NCI-H748 treated with DMSO at 0.1 percent for 48 hours (cell line): Measurements from ENCODE around the gene RFNG.
"Not testable (repeated sequence)": the region's sequence is repeated elsewhere in the genome, so short reads cannot be mapped to it uniquely, and the experiment has no call there.

ENCODE experiments used
- DNase-seq: peaks from one replicate; lab custom pipeline; 2025; lab: John Stamatoyannopoulos, UW

Gene RFNG

DNA sequence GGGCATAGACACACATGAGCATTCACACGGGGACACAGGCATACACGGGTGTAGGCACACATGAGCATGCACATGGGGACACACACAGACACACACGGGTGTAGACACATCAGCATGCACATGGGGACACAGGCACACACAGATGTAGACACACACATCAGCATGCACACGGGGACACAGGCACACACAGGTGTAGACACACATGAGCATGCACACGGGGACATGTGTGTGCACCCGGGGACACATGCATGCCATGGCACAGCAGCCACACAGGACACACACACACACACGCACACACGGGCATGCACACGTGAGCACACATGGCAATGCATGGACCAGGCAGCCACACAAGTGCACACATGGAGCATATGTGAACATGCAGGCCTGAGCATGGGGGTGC is 9.0 kb downstream of the RFNG start:
- DNase-seq = no peak

DNA sequence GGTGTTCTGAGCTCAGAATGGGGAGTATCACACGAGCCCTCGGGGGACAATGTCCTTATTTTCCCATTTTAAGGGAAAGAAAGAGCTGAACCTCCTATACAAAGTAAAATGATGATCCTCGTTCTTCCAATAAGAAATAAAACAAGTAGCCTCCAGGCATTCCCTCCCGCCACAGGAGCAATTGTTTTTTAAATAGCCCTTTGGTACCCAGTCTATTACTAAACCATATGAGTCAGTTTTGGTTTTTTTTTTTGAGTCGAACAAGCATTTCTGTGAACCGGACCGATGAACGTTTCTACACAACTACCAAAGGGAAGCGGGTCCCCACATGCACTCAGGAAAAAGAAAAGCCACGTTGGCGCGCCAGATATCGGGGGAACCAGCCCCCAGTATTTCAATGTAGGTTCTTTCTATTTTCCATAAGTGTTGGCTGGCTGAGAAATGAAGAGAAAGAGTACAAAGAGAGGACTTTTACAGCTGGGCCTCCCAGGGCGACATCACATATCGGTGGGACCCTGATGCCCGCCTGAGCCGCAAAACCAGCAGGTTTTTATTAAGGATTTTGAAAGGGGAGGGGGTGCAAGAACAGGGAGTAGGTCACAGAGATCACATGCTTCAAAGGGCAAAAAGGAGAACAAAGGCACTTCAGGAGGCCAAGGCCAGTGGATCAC is 10.3 kb downstream of the RFNG start:
- no peak for DNase-seq

DNA sequence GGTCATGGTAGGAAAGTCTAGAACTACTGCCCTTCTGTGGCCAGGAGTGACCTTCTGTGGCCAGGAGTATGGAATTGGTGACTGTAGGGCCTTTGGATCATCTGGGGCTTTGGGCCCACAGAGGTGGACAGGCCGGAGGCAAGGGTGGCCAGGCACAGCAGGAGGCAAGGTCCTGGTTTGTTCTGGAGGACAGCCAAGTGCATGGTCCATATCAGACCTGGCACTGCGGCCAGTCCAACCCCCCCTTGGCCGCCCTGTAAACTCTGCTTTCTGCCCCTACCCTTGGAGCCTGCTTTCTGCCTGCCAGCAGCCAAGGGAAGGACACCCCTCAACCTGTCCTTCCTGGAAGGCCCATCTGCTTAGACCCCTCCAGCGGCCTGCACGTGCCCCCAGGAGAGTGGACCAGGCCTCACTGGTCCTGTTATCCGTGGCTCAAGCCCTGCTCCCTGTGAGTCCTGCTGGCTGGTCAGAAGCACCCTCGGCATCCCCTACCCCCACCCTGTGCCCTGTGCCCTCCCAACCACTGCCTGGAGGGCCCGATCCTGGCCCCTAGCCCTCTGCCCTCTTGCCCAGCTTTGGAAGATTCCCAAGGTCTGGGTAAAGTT is 11.8 kb downstream of the RFNG start:
- DNase-seq = no peak

DNA sequence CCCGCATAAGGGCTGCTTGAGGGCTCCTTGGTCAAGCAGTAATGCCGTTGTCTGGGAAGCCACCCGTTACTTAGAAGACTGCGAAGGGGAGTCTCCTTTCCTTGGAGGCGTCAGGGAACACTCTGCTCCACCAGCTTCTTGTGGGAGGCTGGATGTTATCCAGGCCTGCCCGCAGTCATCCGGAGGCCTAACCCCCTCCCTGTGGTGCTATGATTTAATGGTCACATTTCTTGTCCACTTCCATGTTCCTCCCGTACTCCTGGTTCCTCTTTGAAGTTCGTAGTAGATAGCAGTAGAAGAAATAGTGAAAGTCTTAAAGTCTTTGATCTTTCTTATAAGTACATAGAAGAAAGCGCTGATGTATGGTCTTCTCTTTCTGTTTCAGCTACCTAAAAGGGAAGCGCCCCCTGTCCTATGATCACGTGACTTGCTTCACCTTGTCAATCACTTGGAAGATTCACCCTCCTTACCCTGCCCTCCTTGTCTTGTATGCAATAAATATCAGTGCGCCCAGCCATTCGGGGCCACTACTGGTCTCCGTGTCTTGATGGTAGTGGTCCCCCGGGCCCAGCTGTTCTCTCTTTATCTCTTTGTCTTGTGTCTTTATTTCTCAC is 12.7 kb downstream of the RFNG start:
- DNase-seq = not testable (repeated sequence)

DNA sequence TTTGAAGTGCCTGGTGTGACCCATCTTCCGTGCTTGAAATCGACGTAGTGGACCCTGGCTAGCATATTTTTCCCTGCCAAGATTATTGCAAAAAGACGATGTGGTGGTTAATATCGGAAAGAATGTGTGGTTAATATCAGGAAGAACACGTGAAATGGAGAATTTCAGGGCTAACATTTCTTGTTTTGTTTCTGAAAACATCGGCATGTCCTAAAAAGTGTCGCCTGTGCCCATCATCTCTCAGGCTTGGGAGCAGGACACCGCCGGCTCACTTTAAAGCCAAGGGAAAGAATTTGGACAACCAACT is 13.8 kb downstream of the RFNG start:
- no peak for DNase-seq

DNA sequence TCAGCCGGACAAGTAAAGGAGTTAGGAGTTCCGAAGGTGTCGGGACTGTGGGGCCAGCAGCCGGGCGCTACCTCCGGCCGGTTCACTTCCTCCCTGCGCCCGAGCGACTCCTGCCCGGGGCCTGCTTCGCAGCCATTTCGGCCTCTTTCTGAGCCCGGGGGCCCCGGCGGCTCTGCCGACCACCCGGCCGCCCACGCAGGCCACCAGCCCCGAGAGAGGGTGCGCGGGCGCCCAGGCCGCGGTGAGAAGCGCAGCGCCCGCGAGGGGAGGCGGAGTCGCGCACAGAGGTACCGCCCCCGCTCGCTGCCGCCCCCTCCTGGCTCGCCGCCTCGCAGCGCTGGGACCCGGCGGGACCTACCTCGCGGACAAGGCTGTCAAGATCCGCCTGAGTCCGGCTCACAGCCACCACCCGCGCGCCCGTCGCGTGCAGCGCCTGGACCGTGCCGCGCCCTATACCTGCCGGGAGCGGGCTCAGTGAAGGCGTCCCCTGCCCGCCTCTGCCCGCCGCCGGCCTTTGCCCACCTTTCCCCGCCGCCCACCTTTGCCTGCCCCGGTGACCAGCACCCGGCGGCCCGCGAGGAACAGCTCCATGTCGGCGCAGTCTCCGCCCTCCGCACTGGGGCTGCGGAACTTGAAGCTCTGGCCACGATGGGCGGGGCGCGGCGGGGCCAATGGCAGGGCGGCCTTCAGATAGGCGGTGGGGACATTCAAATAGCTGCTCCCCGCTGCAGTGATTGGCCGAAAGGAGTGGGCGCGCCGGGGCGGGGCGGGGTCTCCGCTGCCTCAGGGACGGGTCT is 14.3 kb downstream of the RFNG start, which contains the start of gene DCXR:
DCXR (minus strand) TSS at position 606 of the 797 bp plus-strand sequence; CDS start at position 591, 15 bp downstream.
- peak; percentile 92 for DNase-seq

DNA sequence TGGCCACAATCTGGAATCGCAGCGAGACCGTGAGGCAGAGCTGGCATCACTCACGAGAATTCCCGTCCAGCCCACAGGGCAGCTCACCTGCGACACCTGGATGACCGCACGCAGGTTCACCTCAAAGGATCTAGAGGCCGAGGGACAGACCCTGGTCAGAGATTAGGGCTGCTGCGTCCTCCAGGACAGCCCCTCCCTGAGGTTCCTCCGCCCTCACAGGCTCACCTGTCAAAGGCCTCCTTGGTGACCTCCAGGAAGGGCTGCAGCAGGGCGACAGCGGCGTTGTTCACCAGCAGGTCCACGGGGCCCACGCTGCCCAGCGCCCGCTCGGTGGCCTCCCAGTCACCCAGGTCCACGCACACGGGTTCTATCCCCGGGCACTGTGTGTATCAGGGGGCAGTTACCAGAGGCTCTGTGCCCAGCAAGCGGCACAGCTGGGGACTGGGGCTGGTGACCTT is 14.9 kb downstream of the RFNG start:
- DNase-seq = no peak

DNA sequence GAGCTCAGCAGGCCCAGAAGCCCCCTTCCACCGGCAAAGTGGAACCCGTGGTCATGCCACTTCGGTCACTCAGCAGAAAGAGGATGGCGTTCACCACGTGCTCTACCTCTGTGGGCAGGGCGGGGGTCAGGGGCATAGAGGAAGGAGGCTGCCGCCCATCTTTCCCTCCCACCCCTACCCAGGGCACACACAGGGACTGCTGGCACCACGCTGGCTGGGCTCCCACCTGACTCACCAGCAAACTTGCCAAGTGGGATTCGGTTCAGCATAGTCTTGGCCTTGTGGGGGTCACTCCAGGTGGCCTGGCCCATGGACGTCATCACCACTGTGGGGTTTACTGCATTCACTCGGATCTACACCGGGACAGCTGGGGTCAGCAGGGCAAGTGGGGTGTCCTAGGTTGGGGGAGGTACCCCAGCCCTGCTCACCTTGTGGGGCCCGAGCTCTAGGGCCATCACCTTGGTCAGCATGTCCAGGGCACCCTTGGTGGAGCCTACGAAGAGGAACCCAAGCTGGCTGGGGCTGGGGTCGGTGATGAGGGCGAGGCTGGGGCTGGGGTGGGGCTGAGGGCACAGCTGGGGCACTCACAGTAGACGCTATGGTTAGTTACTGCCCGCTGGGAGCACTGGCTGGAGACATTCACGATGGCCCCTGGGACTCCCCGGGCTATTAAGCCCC is 15.5 kb downstream of the RFNG start:
- DNase-seq = no peak

DNA sequence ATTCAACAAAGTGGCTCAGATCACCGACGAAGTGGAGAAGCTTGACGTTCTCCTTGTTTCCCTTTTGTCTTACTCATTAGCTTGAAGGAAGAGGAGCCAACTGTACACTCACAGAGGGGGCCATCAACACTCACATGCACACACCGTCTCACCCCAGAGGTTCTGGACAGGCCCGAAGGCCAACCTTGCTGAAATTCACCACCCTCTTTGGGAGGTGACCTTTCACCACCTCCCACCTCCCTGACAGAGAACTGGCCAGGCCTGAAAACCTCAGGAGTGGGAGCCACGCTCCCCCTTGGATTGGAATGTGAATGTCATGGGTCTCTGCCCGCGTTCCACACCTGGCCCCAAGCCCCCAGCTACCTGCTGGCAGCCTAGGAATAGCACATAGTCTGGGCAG is 16.1 kb downstream of the RFNG start:
- no peak for DNase-seq

DNA sequence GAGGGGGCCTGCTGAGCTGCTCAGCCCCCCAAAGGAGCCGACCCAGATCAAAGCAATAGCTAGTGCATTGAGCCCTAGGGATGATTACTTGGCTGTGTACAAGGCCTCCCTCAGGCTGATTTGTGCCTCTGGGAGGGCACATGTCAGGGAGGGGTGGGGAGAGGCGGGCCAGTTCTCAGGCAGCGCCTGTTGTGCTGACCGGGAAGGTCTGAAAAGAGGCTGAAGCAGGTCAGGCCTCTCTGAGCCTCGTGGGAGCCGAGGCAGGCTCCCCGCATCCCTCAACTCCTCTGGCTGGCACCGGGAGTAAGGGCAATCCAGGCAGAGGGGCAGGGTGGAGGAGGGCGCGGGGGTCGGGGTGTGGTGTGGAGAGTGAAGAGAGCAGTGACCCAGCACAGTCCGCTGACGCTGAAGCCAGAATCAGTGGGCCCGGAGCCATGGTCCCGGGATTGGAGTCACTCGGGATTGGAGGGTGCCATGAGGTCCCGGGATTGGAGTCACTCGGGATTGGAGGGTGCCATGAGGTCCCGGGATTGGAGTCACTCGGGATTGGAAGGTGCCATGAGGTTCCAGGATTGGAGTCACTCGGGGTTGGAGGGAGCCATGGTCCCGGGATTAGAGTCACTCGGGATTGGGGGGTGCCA is 17.1 kb downstream of the RFNG start:
- DNase-seq = no peak

DNA sequence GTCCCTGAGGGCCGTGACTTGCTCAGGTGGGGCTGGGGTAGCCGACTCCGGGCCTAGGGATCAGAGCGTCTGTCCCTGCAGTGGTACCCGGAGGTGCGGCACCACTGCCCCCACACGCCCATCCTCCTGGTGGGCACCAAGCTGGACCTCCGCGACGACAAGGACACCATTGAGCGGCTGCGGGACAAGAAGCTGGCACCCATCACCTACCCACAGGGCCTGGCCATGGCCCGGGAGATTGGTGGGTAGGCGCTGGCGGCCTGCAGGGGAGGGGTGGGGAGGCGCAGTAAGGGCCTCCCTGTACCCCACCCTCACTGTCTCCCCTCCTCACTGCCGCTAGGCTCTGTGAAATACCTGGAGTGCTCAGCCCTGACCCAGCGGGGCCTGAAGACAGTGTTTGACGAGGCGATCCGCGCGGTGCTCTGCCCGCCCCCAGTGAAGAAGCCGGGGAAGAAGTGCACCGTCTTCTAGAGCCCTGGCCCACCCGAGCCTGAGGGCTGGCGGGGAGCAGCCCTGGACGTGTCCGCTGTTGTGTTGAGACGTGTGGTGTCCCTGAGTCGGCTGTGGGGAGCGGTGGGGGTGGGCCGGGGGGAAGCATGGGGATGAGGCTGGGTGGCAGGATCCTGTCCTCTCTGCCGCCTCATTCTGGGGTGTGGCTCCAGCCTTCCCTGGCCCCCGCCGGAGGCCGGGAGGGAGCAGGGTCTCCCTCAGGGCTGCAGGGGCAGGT is 18.1 kb downstream of the RFNG start:
- DNase-seq = no peak

DNA sequence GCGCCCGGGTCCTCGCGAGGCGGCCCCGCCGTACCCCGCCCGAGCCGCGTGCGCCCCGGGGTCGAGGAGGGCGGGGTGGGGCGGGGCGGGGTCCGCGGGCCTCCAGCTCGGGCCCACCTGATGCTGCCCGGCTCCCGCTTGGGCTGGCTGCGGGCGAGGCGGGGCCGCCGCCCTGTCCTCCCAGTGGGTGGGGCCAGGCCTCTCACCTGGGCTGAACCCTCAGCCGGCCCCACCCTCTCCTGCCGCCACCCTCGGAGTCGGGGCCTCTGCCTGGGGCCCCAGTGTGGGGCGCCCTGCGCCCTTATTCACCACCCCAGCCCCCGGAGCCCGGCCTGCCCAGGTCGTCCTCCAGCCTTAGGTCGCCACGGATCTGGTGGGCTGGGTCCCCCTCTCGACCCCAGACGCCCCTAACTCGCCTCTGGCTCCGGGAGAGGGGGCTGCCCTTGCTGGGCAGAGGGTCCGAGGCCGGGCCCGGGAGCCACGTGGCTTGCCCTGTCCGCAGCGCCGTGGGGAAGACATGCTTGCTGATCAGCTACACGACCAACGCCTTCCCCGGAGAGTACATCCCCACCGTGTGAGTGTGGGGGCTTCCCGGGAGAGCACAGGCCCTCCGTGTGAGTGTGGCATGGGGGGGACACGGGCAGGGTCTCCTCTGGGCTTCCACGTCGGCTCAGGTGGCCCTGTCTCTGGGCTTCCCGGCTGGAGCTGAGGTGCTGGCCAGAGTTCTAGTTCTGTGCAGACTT is 19.6 kb downstream of the RFNG start:
- DNase-seq = peak; percentile 7

DNA sequence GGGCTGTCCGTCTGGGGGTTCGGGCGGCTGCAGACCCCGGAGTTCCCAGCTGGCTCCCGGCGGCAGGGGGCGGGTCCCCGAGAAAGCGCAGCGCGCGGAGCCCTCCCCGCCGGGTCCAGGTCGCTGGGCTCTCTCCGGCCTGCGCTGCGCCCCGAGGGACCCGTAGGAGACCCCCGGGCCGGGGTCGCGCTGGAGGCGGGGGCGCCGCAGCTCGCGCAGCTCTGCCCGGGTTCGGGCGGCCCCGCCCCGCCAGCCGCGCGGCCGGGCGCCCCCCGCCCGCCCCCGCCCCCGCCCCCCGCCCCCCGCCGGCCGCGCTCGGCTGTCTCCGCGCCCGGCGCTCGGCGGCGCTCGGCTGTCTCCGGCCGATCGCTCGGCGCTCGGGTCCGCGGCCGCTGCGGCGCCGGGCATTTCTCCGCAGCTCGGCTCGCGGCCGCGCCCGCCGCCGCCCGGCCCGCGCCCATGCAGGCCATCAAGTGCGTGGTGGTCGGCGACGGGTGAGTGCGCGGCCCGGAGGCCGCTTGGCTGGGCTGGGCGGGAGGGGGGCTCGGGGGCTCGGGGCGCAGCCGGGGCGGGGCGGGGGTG is 20.2 kb downstream of the RFNG start, which contains the start of gene RAC3:
RAC3 (plus strand) TSS at position 376 of the 582 bp plus-strand sequence; CDS start at position 460, 84 bp downstream.
- DNase-seq = peak; percentile 5

DNA sequence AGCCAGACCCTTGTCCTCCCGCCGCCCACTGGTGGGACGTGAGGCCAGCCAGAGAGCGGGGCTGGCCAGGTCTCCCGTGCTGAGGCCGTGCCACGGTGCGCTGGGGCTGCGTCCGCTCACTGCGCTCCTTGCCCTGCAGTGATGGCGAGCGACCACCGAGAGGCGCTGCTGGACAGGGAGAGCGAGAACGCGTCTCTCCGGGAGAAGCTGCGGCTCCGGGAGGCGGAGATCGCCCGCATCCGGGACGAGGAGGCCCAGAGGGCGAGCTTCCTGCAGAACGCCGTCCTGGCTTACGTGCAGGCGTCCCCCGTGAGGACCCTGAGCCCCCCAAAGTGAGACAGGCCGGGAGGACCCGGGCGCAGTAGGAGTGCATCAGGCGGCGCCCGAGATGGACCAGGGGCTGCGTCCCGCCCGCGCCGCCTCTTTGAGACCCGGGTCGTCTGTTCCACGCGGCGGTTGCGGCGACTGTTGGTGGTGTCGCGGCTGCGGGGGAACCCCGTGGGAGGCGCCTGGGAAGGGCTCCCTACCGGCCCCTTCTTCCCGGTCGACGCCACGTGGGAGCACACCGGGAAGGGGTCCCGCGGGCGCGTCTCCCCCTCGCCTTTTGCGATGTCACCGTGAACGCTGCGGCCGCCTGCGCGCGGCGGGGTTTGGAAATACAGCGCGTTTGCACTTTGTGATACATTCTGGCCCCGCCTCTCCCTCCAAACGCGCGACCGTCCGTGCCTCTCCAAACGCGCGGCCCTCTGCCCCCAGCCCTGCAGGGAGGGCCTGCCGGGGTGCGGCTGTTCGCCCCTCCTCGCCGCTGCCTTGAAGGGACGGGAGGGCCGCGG is 20.9 kb downstream of the RFNG start:
- peak; percentile 35 for DNase-seq

DNA sequence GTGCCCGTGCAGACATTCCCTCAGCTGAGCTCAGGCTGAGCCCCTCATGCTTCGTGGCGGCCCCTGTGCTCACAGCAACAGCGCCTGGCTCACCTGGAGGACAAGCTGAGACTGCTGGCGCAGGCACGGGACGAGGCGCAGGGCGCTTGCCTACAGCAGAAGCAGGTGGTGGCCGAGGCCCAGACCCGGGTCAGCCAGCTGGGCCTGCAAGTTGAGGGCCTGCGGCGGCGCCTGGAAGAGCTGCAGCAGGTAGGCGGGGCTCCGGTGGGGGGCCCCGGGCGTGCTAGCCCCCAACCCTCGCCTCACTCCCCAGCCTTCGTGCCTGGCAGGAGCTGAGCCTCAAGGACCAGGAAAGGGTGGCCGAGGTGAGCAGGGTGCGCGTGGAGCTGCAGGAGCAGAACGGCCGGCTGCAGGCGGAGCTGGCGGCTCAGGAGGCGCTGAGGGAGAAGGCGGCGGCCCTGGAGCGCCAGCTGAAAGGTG is 21.6 kb downstream of the RFNG start:
- no peak for DNase-seq

DNA sequence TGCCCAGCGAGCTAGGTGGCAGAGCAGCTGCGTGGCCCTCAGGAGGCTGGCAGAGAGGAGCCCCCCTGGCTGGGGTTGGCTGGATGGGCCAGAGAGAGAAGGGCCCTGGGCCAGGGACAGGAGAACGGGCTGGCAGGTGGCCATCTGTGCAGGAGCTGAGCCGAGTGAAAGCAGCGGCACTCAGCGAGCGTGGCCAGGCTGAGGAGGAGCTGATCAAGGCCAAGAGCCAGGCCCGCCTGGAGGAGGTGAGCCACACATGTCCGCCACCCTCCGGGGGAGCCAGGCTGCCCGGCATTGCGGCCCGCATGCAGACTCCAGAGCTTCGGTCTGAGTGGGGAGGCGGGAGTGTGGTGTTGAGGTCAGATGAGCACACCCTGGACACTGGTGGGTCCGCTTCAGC is 22.2 kb downstream of the RFNG start:
- DNase-seq = no peak

DNA sequence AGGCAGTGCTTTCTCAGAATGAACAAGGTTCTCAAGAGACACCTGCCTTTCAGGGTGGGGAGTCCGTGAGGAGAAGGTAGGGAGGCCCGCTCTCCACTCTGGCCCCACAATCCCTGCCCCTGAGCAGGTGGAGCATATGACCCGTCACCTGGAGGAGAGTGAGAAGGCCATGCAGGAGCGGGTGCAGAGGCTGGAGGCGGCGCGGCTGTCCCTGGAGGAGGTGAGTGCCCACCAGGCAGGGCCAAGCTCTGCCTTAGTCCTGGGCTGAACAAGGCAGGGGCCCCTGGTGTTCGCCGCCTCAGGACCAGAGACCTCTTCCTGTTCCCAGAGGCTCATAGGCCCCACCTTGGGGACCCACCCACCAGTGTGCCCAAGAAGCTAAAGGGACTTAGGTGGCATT is 22.6 kb downstream of the RFNG start:
- DNase-seq = no peak

DNA sequence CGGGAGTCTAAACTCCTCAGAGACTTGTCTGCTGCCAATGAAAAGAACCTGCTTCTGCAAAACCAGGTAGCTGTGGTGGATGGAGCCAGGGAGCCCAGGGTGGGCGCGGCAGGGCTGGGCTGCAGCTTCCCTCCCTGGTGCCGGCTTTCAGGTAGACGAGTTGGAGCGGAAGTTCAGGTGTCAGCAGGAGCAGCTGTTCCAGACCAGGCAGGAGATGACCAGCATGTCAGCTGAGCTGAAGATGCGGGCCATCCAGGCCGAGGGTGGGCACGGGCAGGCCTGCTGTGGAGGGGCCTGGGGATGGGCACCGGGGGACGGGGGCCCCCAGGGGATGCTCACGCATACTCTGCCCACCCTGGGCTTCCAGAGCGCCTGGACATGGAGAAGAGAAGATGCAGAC is 23.4 kb downstream of the RFNG start:
- DNase-seq = no peak
